Left ventricle myocardium inferior (tissue), 1 donor: ENCODE data around the gene XIST. TPM values are rescaled to one million over a fixed set of nuclear protein-coding genes. Genes with fewer than 3 reads are reported as not detected.

Experiments
- DNase-seq: peaks from one replicate; pipeline ENCODE4 v3.0.0-alpha.2; 2020
- H3K27ac ChIP-seq: fragments of 200-600 bp; replicated peaks from 2 replicates; pipeline ENCODE4 v1.8.0; 2021
- H3K27me3 ChIP-seq: fragments of 200-600 bp; 2 replicates; pipeline ENCODE4 v1.8.0; 2021; ENCODE audit warnings: low read depth
- H3K36me3 ChIP-seq: fragments of 200-600 bp; 2 replicates; pipeline ENCODE4 v1.8.0; 2021
- H3K4me1 ChIP-seq: fragments of 200-600 bp; 2 replicates; pipeline ENCODE4 v1.8.0; 2021
- H3K4me3 ChIP-seq: fragments of 200-600 bp; 2 replicates; pipeline ENCODE4 v1.8.0; 2021; ENCODE audit warnings: mild to moderate bottlenecking, moderate library complexity
- H3K9me3 ChIP-seq: fragments of 200-600 bp; replicated peaks from 2 replicates; pipeline ENCODE4 v1.8.0; 2021
- CTCF ChIP-seq: fragments of 200-600 bp; IDR thresholded peaks from 2 replicates; pipeline ENCODE4 v1.8.0; 2021; ENCODE audit warnings: antibody characterized with exemption, mild to moderate bottlenecking, borderline replicate concordance
- intact Hi-C: fragments of 100-400 bp; cut with micrococcal nuclease; formaldehyde crosslinking; loops from one replicate; pipeline ENCODE4 v1.11.0; 2022
- total RNA-seq: library from RNA; stranded (reverse); fragmentation: NEBNext Ultra II Directional; extraction: Animal tissue kit (Norgen Biotek cat#: 25700); gene quantifications from one replicate; pipeline ENCODE4 v1.2.1, GENCODE V29; 2021
- donor health status: DM: no; HTN: yes; CAD: no; lungs with severe emphysema.

XIST gene
- total RNA-seq, 1 donor from 2014 or later = 0.27 TPM

- Histone ChIP-seq H3K9me3 (no peaks in the 10 kb centered on the region), H3K36me3 (no peaks in the 10 kb centered on the region), H3K4me3 (no peak overlapping the region), H3K4me1 (no peaks in the 10 kb centered on the region), H3K27ac (no peak overlapping the region), H3K27me3 (no peaks in the 10 kb centered on the region)
- intact Hi-C loops = no loop called here
- no peak for TF ChIP-seq CTCF
- no peak for DNase-seq
Observed at GRCh38 chrX:73836956-73837477, 15.5 kb downstream of the XIST start.

GRCh38 chrX:73834219-73834618, 18.3 kb downstream of the XIST start:
- intact Hi-C loops = no loop called here
- Histone ChIP-seq H3K9me3 (no peaks in the 10 kb centered on the region), H3K4me3 (no peak overlapping the region), H3K27ac (no peak overlapping the region), H3K4me1 (no peaks in the 10 kb centered on the region), H3K36me3 (no peaks in the 10 kb centered on the region), H3K27me3 (no peaks in the 10 kb centered on the region)
- TF ChIP-seq CTCF = no peak
- DNase-seq = no peak

GRCh38 chrX:73832319-73832718, 20.2 kb downstream of the XIST start:
- no peak overlapping the region for H3K4me3 ChIP-seq
- H3K9me3 ChIP-seq = no peaks in the 10 kb centered on the region
- intact Hi-C loops = no loop called here
- no peaks in the 10 kb centered on the region for H3K27me3 ChIP-seq
- H3K27ac ChIP-seq = no peak overlapping the region
- no peak for TF ChIP-seq CTCF
- DNase-seq = no peak
- H3K36me3 ChIP-seq = no peaks in the 10 kb centered on the region
- no peaks in the 10 kb centered on the region for H3K4me1 ChIP-seq

- intact Hi-C loops = no loop called here
- no peak for DNase-seq
- no peak overlapping the region for H3K27ac ChIP-seq
- no peak for TF ChIP-seq CTCF
- no peak overlapping the region for H3K4me3 ChIP-seq
- no peaks in the 10 kb centered on the region for H3K36me3 ChIP-seq
- no peaks in the 10 kb centered on the region for H3K4me1 ChIP-seq
- H3K27me3 ChIP-seq = no peaks in the 10 kb centered on the region
- H3K9me3 ChIP-seq = no peaks in the 10 kb centered on the region
Observed at GRCh38 chrX:73831500-73831899, 21.0 kb downstream of the XIST start.

GRCh38 chrX:73830489-73831414, 21.8 kb downstream of the XIST start:
- no peaks in the 10 kb centered on the region for H3K36me3 ChIP-seq
- no peaks in the 10 kb centered on the region for H3K9me3 ChIP-seq
- no peak overlapping the region for H3K4me3 ChIP-seq
- no peaks in the 10 kb centered on the region for H3K4me1 ChIP-seq
- no peak for TF ChIP-seq CTCF
- DNase-seq = no peak
- no peaks in the 10 kb centered on the region for H3K27me3 ChIP-seq
- intact Hi-C loops = no loop called here
- H3K27ac ChIP-seq = no peak overlapping the region
